HG02943 (cell line): ENCODE measurements around the gene ABHD8.
A peak's percentile ranks its signal among the peaks of the same experiment; 100 is the strongest.

Source experiments
- ATAC-seq: cut with Tn5 transposase; IDR thresholded peaks from one replicate; pipeline ENCODE4 v1.9.1; 2021; ENCODE audit warnings: mild to moderate bottlenecking, low read depth, moderate library complexity; ENCODE audit not compliant: unreplicated experiment

Gene ABHD8

GRCh38 chr19:17303167-17303939 lies at the start of gene ABHD8:
Gene ABHD8 (minus strand): TSS chr19:17303425. CDS start chr19:17301616, 1,809 bp downstream.
- ATAC-seq = peak; percentile 42

- no peak for ATAC-seq
Observed at GRCh38 chr19:17352608-17353280, 49.5 kb upstream of the ABHD8 start.

- ATAC-seq = no peak
Observed at GRCh38 chr19:17351815-17352435, 48.7 kb upstream of the ABHD8 start.

- no peak for ATAC-seq
Observed at GRCh38 chr19:17348700-17349099, 45.5 kb upstream of the ABHD8 start.

GRCh38 chr19:17347877-17348276 lies 44.7 kb upstream of the ABHD8 start:
- no peak for ATAC-seq

- no peak for ATAC-seq
Observed at GRCh38 chr19:17347361-17347760, 44.1 kb upstream of the ABHD8 start.

- no peak for ATAC-seq
Observed at GRCh38 chr19:17346109-17346671, 43.0 kb upstream of the ABHD8 start.

- ATAC-seq = no peak
Observed at GRCh38 chr19:17341845-17342244, 38.6 kb upstream of the ABHD8 start.

- ATAC-seq = no peak
Observed at GRCh38 chr19:17341386-17341785, 38.2 kb upstream of the ABHD8 start.

GRCh38 chr19:17340871-17341357 lies 37.7 kb upstream of the ABHD8 start:
- no peak for ATAC-seq

- no peak for ATAC-seq
Observed at GRCh38 chr19:17340302-17340870, 37.2 kb upstream of the ABHD8 start.

GRCh38 chr19:17339088-17339741 lies 36.0 kb upstream of the ABHD8 start:
- no peak for ATAC-seq

- ATAC-seq = no peak
Observed at GRCh38 chr19:17338433-17339078, 35.3 kb upstream of the ABHD8 start.

- no peak for ATAC-seq
Observed at GRCh38 chr19:17337675-17338432, 34.6 kb upstream of the ABHD8 start.

- ATAC-seq = peak; percentile 70
Observed at GRCh38 chr19:17336872-17337674, 33.8 kb upstream of the ABHD8 start, which contains the start of gene GTPBP3. Gene GTPBP3 (plus strand): TSS chr19:17337553. CDS start chr19:17337612, 59 bp downstream.

- ATAC-seq = no peak
Observed at GRCh38 chr19:17335575-17335974, 32.4 kb upstream of the ABHD8 start.

GRCh38 chr19:17334414-17335409 lies 31.5 kb upstream of the ABHD8 start, which contains the start of gene ANO8:
Gene ANO8 (minus strand): TSS chr19:17334855. CDS start chr19:17334670, 185 bp downstream.
- ATAC-seq = peak; percentile 43
